HG02981 (cell line): Measurements from ENCODE around the gene MCF2.
"Not testable (repeated sequence)": the region's sequence is repeated elsewhere in the genome, so short reads cannot be mapped to it uniquely, and the experiment has no call there.

Experiments used
- ATAC-seq: cut with Tn5 transposase; IDR thresholded peaks from one replicate; pipeline ENCODE4 v1.9.1; 2021; ENCODE audit warnings: mild to moderate bottlenecking, moderate library complexity; ENCODE audit not compliant: unreplicated experiment

MCF2 gene, protein sequence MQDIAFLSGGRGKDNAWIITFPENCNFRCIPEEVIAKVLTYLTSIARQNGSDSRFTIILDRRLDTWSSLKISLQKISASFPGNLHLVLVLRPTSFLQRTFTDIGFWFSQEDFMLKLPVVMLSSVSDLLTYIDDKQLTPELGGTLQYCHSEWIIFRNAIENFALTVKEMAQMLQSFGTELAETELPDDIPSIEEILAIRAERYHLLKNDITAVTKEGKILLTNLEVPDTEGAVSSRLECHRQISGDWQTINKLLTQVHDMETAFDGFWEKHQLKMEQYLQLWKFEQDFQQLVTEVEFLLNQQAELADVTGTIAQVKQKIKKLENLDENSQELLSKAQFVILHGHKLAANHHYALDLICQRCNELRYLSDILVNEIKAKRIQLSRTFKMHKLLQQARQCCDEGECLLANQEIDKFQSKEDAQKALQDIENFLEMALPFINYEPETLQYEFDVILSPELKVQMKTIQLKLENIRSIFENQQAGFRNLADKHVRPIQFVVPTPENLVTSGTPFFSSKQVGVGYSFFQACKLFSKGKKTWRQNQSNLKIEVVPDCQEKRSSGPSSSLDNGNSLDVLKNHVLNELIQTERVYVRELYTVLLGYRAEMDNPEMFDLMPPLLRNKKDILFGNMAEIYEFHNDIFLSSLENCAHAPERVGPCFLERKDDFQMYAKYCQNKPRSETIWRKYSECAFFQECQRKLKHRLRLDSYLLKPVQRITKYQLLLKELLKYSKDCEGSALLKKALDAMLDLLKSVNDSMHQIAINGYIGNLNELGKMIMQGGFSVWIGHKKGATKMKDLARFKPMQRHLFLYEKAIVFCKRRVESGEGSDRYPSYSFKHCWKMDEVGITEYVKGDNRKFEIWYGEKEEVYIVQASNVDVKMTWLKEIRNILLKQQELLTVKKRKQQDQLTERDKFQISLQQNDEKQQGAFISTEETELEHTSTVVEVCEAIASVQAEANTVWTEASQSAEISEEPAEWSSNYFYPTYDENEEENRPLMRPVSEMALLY

DNA sequence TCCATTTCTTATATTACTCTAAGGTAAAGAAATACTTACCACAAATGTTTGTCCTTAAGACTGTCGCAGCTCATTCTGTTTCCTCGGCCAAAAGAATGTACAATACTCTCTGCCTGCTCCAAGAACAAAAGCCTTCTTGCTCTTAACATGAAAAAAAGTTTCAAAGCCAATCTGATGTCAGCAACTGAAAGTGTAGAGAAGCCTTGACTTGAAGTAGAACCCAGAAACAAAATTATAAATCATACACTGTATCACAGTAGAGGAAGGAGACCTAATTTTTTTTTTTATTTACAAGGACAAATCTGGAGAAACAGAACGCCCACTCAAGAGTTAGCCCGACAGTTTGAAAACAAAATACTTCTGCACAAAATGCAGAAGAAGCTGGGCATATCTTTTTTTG is at the start of gene MCF2:
Gene MCF2, minus strand, starts transcription at position 101 of the 400 bp plus-strand sequence. CDS start 56,423 bp downstream, outside the sequence.
- ATAC-seq = no peak

DNA sequence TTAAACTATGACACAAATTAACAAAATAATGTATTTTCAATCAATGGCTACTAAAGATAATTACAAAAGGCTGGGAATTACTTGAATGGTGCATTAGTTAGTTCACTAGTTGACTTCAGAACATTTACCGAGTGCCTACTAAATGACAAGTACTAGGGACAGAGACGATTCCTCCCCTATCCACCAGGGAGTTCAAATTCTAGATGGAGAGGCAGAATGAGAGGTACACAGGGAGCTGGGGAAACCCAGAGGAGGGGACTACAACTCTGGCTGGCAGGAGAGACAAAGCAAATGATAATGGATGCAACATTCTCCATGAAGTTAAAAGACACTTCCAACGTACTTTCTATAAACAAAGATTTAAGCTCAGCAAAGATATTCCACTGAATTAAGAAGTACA is 43.1 kb upstream of the MCF2 start:
- ATAC-seq = no peak

DNA sequence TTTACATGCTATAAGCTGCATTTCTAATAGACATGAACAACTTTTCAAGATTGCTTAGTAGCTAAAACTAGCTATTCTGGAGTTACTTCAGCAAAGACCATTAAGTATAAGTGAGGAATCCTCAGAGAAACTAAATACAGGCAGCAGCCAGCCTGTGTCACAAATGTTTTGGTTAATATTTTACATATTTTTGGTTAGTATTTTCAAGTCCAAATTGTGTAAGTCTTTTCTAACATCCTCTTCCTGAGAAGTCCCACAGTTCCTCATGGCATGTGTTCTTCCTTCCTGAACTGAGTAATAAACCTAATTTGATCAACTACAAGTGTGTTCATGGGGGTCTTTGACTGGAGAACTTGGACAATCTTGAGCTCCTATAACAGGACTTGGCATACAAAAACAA is 42.4 kb upstream of the MCF2 start:
- ATAC-seq = no peak

DNA sequence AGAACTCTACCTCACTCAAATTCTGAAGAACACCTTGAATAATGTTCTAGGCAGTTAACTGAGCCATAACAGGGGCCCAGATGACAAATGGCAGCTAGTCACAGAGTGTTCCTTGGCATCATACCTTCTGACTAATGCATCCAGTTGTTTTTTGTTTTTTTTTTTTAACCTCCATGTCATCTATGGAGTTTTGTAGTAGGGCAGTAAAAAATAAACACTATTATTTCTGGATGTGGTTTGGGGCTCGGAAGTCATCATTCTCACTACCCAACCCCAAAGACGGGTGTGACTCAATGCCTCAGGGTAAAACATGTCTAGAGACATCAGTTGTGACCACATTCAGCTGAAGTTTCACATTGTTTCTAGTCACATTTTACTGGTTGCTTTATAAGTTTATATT is 31.2 kb upstream of the MCF2 start:
- ATAC-seq = peak; percentile 99

DNA sequence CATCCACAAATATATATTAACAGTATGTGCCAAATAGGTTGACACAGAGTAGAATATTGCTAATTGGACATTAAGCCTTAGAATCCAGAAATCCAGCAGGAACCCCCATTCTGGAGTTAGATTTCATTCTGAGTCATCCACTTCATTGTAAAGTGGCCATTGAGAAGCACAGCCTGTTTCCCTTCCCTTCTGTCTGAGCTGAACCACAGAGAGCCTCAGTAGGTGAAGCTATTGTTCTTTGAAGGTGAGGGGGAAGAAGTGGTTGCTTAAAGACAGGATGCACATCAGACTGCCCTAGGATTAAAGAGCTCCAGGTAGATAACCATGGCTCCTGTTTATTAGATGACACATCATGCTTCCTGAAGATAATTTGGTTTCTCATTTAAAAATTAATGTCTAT is 30.6 kb upstream of the MCF2 start:
- no peak for ATAC-seq

DNA sequence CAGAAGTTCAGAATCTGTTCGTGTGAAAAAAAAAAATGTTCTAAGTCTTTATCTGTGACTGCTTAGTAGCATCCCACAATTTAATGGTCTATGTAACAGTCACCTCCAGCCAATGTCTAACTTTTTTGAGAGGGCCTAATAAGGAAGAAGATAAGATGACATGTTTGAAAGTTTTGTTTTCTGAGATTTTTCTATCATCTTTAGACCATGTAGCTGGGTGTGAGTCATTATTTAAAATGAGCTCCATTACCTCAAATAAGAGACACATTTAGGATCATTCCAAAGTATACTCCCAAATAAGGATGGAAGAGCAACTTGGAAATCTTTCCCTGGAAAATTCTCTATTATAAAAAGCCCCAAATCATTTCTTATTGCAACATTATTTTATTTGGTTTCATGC is 28.2 kb upstream of the MCF2 start:
- no peak for ATAC-seq

DNA sequence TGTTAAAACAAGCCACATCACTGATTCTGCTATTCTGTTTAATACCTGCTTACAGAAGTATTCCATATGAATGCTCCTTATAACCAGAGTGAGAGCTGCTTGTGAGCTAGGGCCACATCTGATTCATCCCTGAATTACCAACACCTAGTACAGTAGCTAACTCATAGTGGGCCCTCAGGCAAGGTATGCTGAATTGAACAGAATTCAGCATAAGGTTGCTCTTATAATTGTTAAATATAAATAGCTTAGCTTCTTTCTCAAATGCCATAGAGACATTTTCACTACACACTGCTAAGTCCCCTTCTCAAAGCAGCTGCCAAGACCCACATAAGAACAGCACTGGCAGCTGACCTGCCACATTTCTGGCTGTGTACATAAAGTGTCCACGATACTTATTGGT is 27.0 kb upstream of the MCF2 start:
- ATAC-seq = no peak

DNA sequence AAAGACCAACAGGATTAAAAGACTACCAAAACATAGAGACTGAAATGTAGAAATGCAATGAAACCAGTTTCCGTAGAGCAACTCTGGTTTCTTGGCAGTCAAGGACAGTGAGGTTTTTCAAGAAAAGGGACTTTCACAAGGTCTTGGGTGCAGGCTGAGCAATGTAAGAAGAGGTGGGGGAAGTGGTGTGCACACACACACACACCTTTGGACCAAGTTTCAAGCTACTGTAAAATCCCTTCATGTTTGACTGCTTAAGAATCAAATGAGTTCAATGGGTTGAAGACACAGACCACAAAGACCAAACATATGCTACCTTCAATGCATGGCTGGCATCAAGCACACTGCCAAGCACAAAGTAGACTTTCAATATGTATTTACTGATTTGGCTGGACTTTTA is 17.8 kb upstream of the MCF2 start:
- ATAC-seq = peak; percentile 89

DNA sequence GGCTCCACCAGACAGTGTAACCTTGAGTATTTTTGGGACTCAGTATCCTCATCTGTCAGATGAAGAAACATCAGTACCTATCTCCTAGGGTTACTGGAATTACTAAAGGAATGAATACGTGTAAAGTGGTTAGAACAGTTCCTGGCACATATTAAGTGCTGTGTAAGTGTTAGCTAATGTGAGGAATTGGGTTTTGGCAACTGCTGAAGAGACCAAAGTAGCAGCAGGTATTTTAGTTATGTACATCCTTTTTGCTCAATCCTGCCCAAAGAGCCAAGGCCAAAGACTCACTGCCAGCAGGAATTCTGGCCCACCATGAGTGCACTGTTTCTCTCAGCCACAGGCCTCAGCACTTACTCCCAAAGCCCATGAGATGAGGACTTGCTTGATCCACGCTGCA is 16.7 kb upstream of the MCF2 start:
- no peak for ATAC-seq

DNA sequence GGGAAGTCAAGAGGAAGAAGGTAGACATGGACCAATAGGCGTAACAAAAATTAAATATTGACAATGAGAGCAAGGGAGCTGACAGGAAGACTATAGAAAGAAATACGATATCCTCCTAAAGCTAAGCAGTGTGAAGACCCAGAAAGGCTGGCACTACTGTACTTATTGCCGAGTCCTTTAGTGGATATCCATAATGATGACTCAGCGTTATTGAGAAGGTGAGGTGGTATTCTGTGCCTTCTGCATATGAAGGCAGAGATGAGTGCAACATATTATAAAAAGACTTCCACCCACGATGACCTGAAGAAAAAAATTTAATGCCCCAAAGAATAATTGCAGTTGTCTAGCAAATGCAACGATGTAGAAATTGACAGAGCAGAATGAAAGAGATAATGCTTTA is 13.0 kb upstream of the MCF2 start:
- no peak for ATAC-seq

DNA sequence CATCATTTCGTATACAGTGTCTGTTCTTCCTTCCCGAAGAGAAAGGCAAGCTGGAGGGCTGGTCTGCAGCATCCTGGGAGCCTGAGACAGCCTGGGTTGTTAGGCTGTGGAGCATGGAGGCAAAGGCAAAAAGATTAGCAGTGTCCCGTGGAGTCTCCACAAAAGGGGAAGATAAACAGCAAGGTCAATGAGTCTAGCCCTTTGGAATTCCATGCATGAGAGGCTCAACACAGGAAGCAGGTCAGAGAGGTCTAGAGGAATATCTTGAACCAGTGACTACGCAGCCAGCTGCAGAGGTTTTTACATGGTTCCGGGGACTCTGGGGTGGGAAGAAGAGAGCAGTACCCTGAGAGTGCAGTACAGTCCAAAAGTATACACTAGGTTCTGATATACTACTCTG is 12.2 kb upstream of the MCF2 start:
- no peak for ATAC-seq

DNA sequence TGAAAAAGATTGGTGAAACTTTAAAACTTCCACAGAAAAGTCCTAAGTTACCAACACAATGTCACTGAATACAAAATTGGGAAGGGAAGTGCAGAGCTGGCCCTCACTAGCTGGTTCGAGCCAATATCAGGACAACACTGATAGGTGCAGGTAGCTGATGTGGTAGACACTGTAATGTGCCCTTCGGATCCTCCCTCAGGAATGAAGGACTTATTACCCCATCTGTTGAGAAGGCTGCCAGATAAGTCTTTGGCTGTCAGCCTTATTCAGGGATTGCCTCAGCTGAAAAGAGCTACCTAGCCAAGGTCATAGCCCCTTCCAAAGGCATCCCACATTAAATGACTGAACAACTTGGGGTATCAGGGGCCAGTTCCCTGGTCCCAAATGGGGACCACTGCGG is 5.3 kb downstream of the MCF2 start:
- no peak for ATAC-seq

DNA sequence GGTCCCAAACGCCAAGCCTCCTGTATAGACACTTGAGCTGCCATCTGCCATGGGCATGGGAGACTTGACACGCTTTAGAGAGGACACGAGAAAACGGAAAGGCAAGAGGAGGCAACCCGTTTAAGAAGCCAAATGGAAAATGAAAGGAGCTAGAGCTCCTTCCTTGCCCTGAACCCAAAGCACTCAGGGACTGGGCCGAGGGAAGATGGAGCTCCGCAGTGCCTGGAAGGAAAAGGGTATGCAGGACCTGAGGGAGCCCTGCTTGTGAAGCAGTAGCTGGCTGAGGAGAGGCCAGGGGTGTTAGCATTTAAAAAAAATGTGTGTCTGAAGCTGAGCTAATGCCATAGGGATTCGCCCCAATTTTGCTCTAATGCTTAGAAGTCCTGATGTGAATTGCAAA is 15.1 kb downstream of the MCF2 start:
- no peak for ATAC-seq

DNA sequence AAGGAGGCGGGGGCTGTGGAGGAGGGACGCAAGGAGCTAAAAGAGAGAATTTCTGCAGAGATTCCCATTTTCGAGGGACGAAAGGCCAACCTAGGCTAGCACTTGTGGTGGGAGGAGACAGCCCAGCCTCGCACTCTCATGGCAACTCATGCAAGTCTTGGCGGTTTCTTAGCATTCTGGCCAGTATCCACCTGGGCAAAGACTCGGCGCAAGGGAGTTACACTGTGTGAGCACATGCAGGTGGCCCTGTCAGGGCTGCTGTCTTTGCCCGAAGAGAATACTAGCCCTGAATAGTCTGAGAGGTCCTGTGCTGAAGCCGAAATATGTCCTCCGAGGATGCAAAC is 15.5 kb downstream of the MCF2 start:
- ATAC-seq = no peak

DNA sequence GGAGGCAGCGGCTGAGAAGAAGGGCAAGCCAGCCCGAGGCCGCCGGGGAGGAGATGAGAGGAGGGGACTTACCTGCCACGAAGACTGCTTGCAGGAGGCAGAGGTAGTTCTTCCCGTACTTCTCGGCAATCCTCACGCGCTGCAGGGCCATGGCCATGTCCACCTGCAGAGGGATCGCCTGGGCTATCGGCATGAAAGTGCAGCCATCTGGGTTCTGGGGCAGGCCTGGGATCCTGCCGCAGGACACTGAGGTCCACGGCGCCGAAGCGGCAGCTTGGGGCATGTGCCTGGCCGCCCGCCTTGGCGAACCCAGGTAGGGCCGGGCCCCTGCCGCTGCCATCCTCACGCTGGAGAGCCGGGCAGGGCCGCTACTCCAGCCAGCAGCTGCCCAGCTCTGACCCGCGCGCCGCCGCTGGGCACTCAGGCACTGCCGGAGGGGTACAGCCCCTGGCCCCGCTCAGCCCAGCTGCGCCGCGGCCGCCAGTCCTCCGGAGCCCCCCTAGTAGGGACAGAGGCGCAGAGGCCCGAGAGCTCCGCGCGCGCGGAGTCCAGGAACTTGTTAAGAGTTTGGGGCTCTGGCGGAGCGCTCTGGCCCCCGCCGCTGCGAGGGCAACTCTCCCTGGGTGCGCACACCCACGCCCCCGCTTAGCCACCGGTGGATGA is 16.0 kb downstream of the MCF2 start:
- ATAC-seq = no peak

DNA sequence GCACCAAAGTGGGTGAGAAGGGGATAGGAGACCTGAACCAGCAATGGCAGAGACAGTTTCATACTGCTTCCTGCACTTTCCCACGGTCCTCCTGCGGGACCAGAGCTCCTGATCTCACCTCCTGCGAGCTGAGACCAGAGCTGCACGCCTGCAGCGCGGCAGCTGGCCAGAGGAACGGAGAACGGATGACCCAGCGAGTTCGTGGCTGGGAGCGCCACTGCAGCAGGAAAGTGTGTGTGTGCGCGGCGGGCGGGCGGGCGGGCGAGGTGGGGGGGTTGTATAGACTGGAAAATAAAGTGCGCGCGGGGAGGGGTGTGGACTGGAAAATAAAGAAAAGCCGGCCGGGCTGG is 16.5 kb downstream of the MCF2 start:
- no peak for ATAC-seq

DNA sequence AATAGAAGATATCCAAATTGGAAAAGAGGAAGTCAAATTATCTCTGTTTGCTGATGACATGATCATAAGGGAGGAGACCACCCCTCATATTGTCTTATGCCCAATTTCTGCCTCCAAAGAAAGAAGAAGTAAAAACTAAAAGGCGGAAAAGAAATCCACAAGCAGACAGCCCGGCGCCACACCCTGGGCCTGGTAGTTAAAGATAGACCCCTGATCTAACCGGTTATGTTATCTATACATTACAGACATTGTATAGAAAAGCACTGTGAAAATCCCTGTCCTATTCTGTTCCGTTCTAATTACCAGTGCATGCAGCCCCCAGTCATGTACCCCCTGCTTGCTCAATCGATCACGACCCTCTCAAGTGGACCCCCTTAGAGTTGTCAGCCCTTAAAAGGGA is 22.8 kb downstream of the MCF2 start:
- ATAC-seq = not testable (repeated sequence)

DNA sequence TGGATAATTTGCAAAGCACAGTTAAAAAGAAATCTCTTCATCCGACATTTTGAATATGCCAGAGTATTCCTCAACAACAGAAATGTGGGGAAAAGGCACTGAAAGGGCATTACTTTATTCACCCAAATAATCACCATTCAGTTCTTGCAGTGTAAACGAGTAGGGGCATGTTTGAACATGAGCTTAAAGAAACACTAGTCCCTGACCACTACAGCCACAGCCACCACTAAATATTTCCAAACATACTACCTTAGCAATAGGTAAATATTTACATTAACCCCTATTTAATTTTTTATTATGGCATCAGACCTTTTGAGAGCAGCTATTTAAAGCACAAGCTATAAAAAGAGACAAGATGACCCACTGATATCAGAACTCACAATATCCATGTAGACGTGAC is 27.6 kb downstream of the MCF2 start:
- ATAC-seq = no peak

DNA sequence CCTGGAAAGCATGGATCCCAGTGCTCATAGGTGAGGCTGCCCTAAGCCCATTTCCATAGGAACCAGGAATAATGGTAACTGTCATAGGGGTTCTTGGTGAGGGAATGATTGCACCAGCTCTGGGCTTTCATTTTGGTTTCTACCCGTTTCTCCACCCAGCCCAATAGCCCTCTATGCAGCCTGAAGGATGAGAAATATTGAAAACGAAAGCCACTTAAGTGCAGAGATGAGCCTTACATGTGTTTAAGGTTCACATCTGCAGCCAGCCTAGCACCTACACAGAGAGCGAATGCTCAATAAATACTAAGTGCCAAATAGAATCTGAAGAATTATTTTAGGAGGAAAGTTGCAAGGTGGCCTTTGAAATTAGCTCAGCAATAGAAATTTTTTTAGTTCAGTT is 60.4 kb downstream of the MCF2 start:
- ATAC-seq = no peak

DNA sequence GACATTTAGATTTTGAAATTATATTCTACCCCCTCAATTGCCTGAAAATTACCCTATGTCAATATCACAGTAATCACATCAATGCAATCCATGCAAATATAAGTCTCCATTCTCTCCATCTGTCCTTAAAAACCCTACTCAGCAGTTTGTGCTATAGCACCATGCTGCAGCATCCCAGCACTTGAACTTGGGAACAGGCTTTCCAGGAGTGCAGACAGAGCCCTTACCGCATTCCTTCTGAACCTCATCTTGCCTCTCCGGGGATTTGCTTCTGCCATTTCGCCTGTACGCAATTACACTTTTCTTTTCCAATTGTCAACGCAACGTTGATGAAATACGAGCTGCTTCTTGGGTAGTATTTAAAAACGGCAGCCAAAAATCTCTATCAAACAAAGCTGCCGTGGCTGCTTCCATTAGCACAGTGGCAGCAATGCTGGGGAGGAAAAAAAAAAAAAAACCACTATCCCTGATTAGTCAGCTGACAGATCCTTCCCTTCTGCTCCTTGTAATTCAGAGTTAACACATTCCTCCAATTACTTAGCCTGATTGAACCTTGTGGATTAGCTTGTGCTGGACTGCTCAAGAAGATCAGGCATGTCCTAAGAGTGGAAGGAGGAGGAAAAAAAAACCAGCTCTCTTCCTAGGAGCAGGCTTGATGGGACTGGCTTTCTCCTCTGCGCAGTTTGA is 65.6 kb downstream of the MCF2 start:
- ATAC-seq = no peak

DNA sequence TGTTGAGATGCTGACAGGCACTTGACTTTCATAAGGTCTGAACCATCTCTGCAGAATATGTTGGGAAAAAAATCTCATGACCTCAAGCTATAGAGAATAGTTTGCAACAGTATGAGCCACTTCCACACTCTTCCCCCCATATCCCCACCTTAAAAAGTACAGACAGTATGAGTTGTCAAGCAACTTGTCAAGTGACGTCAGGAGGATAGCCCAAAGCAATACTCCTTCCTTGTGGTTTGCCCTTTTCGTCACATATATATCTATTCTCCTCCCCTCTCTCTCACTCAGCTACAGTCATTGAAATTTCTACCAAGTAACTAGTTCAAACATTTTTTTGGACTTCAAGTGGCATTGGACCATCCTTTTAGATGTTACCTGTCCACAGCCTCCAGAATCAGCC is 67.7 kb downstream of the MCF2 start:
- ATAC-seq = no peak
